Activated naive CD4-positive, alpha-beta T cell treated with anti-CD3 and anti-CD28 coated beads for 36 hours (primary cell): ENCODE data around the gene TANGO6. TPM values are rescaled to one million over a fixed set of nuclear protein-coding genes. Genes with fewer than 3 reads are reported as not detected.
"Not testable (repeated sequence)": the region's sequence is repeated elsewhere in the genome, so short reads cannot be mapped to it uniquely, and the experiment has no call there.

Experiments used
- CTCF ChIA-PET: fragments of 350-600 bp; sonication (Branson Sonifier 250); formaldehyde crosslinking; loops from one replicate; lab custom pipeline; 2021; ENCODE audit warnings: antibody characterized with exemption; lab: Charles Lee
- DNase-seq: peaks from one replicate; pipeline ENCODE4 v3.0.0-alpha.2; 2020
- H3K27ac Mint-ChIP-seq: one replicate; pipeline ENCODE4 v1.8.0; 2021; ENCODE audit warnings: mild to moderate bottlenecking, mixed read lengths
- H3K27me3 Mint-ChIP-seq: one replicate; pipeline ENCODE4 v1.8.0; 2021; ENCODE audit warnings: low read depth, mixed read lengths
- H3K36me3 Mint-ChIP-seq: one replicate; pipeline ENCODE4 v1.8.0; 2021; ENCODE audit warnings: low read depth, mixed read lengths
- H3K4me1 Mint-ChIP-seq: one replicate; pipeline ENCODE4 v1.8.0; 2021; ENCODE audit warnings: low read depth, mixed read lengths
- H3K4me3 Mint-ChIP-seq: one replicate; pipeline ENCODE4 v1.8.0; 2021; ENCODE audit warnings: mild to moderate bottlenecking, moderate library complexity, mixed read lengths
- H3K9me3 Mint-ChIP-seq: one replicate; pipeline ENCODE4 v1.8.0; 2021; ENCODE audit warnings: mixed read lengths
- intact Hi-C: fragments of 100-400 bp; cut with micrococcal nuclease; formaldehyde crosslinking; loops from one replicate; pipeline ENCODE4 v1.15.1; 2023
- total RNA-seq, 2 experiments: library from RNA; stranded (reverse); gene quantifications; one replicate each; pipeline ENCODE4 v1.2.3, GENCODE V29; 2021

The TANGO6 gene
- total RNA-seq, 2 experiments from 2014 or later, result 21.6 to 22.3 TPM

DNA sequence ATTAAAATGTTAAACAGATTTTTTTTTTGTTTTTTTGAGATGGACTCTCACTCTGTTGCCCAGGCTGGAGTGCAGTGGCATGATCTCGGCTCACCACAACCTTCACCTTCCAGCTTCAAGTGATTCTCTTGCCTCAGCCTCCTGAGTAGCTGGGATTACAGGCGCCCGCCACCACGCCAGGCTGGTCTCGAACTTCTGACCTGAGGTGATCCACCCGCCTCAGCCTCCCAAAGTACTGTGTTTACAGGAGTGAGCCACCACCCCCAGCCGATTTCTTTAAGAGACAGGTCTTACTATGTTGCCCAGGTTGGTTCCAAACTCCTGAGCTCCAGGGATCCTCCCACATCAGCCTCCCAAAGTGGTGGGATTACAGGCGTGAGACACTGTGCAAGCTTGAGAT lies 281.1 kb downstream of the TANGO6 start:
- H3K27me3 Mint-ChIP-seq, DNase-seq, H3K9me3 Mint-ChIP-seq, H3K4me3 Mint-ChIP-seq, H3K27ac Mint-ChIP-seq: not testable (repeated sequence)
- CTCF ChIA-PET, result interaction anchor here (0.6 to 3.9 kb wide), 19 partner anchors 9 to 753 kb away, joined by 3 to 36 read pairs (median 5); partner anchors contain the start of genes CHTF8 and UTP4
- Mint-ChIP-seq H3K36me3 (peaks cover 18% of the 10 kb centered on the region), H3K4me1 (peaks cover 19% of the 10 kb centered on the region)
- intact Hi-C loops, result loop anchor here (1.0 to 5.0 kb wide), 4 partner anchors 222 to 596 kb away; no protein-coding TSS in a partner anchor

DNA sequence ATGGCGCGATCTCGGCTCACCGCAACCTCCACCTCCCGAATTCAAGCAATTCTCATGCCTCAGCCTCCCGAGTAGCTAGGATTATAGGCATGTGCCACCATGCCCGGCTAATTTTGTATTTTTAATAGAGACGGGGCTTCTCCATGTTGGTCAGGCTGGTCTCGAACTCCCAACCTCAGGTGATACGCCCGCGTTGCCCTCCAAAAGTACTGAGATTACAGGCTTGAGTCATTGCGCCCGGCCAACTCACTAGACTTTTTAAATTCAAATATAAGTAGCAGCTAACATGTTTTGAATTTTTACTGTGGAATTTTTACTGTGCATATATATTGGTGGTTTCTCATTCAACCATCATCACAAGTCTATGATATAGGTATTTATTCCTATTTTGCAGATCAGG lies 281.6 kb downstream of the TANGO6 start:
- CTCF ChIA-PET, result interaction anchor here (0.6 to 3.9 kb wide), 9 partner anchors 8 to 535 kb away, joined by 3 to 36 read pairs (median 8); partner anchors contain the start of genes CHTF8 and UTP4
- Mint-ChIP-seq H3K36me3 (peaks cover 21% of the 10 kb centered on the region), H3K4me1 (peaks cover 24% of the 10 kb centered on the region)
- not testable (repeated sequence) for H3K27me3 Mint-ChIP-seq, H3K9me3 Mint-ChIP-seq, H3K27ac Mint-ChIP-seq, H3K4me3 Mint-ChIP-seq, DNase-seq
- intact Hi-C loops, result loop anchor here (1.0 to 5.0 kb wide), 4 partner anchors 223 to 596 kb away; no protein-coding TSS in a partner anchor

DNA sequence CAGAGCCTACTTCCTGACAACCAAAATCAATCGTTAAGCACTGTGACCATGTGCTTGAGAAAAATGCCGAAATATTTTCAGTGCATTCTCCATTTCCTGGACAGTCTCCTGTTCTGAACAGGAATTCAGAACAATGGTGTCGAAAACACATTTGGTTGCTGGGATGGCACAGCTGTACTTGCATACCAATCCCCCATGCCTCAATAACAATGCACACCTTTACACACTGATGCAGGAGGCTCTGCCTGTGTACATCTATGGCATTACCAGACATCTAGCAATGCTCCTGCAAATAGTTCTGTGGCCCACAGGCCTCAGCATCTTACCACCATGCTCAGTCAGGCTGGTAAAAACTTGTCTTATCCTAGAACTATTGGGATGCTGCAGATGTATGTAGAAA lies 282.9 kb downstream of the TANGO6 start:
- peaks cover 14% of the 10 kb centered on the region for H3K36me3 Mint-ChIP-seq

DNA sequence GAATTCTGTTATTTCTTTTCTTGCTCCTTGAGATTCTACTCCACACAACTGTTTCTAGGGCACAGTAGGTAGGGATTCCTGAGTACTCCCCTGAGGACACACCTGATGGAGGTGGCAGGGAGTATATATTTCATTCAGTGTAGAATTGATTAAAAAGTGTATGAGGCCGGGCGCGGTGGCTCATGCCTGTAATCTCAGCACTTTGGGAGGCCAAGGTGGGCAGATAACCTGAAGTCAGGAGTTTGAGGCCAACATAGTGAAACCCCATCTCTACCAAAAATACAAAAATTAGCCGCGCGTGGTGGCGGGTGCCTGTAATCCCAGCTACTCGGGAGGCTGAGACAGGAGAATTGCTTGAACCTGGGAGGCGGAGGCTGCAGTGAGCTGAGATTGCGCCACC lies 283.5 kb downstream of the TANGO6 start:
- intact Hi-C loops, CTCF ChIA-PET, H3K9me3 Mint-ChIP-seq, H3K4me3 Mint-ChIP-seq, H3K27ac Mint-ChIP-seq, DNase-seq, H3K27me3 Mint-ChIP-seq: not testable (repeated sequence)
- Mint-ChIP-seq H3K36me3 (peaks cover 17% of the 10 kb centered on the region), H3K4me1 (peaks cover 35% of the 10 kb centered on the region)

More for the DNA sequence above, 282.9 kb downstream of the TANGO6 start:
- intact Hi-C loops, result no loop called here
- Mint-ChIP-seq H3K27ac (no peak overlapping the region), H3K9me3 (no peaks in the 10 kb centered on the region), H3K27me3 (no peaks in the 10 kb centered on the region), H3K4me3 (no peak overlapping the region), H3K4me1 (peaks cover 35% of the 10 kb centered on the region)
- no peak for DNase-seq
- CTCF ChIA-PET, result interaction anchor here (0.6 to 3.9 kb wide), 3 partner anchors 13 to 463 kb away, joined by 3 to 36 read pairs (median 3); no protein-coding TSS in a partner anchor

DNA sequence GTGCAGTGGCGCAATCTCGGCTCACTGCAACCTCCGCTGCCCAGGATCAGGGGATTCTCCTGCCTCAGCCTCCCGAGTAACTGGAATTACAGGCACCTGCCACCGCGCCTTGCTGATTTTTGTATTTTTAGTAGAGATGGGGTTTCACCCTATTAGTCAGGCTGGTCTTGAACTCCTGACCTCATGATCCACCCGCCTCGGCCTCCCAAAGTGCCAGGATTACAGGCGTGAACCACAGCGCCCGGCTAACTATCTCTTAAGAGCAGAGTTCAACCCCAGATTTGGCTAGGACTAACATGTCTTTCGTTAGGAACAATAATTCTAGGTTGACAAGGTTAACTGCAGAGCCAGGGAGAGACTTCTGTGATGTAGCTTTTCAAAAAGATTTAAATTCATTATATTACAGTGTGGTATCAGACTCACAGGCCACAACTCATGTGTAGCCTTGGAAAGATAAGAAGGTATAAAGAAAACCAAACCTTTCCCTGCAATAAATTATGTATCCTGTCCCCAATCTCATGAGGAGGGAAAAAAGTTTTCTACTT lies 284.7 kb downstream of the TANGO6 start:
- no peak for DNase-seq
- no peak overlapping the region for H3K4me3 Mint-ChIP-seq
- H3K36me3 Mint-ChIP-seq, result peaks cover 16% of the 10 kb centered on the region
- no peaks in the 10 kb centered on the region for H3K27me3 Mint-ChIP-seq
- H3K4me1 Mint-ChIP-seq, result peaks cover 38% of the 10 kb centered on the region
- intact Hi-C loops, result no loop called here
- H3K27ac Mint-ChIP-seq, result no peak overlapping the region
- H3K9me3 Mint-ChIP-seq, result no peaks in the 10 kb centered on the region
- CTCF ChIA-PET, result interaction anchor here (0.8 kb wide), 1 partner anchor 15 kb away, joined by 4 read pairs; no protein-coding TSS in a partner anchor

DNA sequence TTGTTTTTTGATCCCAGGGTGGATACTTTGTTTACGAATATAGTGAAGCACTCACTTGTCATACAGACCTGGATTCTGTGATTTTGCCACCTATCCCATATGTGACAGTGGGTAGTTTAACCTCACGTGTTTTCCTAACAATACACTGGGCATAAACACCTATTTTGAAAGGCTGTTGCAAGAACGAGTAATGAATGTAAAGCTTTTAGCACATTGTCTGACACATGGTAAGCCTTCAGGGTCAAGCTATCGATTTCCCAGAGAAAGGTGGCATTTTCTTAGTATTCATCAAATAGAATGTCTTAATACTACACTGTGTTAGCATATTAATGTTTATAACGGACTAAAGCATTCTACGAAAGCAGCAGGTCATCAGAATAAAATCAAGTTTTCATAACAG lies 287.1 kb downstream of the TANGO6 start:
- peaks cover 18% of the 10 kb centered on the region for H3K36me3 Mint-ChIP-seq
- no peaks in the 10 kb centered on the region for H3K27me3 Mint-ChIP-seq
- peak overlapping the region; percentile 90 for H3K27ac Mint-ChIP-seq
- CTCF ChIA-PET, result interaction anchor here (0.6 to 1.6 kb wide), 2 partner anchors 17 to 46 kb away, joined by 3 to 5 read pairs; no protein-coding TSS in a partner anchor
- H3K4me1 Mint-ChIP-seq, result peaks cover 53% of the 10 kb centered on the region
- intact Hi-C loops, result no loop called here
- peak overlapping the region; percentile 96 for H3K4me3 Mint-ChIP-seq
- no peak for DNase-seq
- no peaks in the 10 kb centered on the region for H3K9me3 Mint-ChIP-seq

DNA sequence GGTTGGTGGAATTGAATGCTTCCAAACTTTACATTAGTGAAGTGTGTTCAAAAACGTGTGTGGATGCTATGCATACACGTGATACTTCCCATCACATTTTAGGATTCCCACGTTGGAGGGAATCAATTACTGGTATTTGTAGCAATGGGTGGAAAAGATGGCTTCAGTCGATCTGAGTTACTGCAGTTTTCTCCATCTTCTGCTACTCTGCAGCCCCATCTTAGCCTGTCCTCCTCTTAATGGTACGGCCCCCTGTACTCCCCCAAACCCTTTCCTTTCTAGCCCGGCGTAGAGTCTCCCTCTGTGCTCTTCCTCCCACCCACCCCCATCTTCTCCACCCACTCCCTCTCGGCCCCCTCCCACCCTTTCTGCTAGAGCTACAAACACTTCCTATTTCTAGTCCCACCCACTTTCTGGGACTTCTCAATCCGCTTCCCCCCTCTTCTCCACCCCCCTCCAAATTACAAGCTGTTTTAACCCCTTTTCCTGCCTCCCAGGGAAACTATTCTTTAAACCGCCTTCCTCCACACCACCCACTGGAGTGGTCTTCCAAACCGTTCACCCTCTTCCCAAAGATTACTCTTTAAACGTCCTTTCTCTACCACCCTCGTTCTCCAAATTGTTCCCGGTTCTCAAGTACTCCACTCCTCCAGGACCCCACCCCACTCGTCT lies 288.0 kb downstream of the TANGO6 start:
- intact Hi-C loops, result no loop called here
- H3K4me3 Mint-ChIP-seq, result peak overlapping the region; percentile 96
- H3K9me3 Mint-ChIP-seq, result no peaks in the 10 kb centered on the region
- peaks cover 18% of the 10 kb centered on the region for H3K36me3 Mint-ChIP-seq
- CTCF ChIA-PET, result interaction anchor here (1.1 kb wide), 1 partner anchor 181 kb away, joined by 5 read pairs; no protein-coding TSS in a partner anchor
- H3K4me1 Mint-ChIP-seq, result peaks cover 56% of the 10 kb centered on the region
- peak; percentile 14 for DNase-seq
- peak overlapping the region; percentile 90 for H3K27ac Mint-ChIP-seq
- no peaks in the 10 kb centered on the region for H3K27me3 Mint-ChIP-seq

DNA sequence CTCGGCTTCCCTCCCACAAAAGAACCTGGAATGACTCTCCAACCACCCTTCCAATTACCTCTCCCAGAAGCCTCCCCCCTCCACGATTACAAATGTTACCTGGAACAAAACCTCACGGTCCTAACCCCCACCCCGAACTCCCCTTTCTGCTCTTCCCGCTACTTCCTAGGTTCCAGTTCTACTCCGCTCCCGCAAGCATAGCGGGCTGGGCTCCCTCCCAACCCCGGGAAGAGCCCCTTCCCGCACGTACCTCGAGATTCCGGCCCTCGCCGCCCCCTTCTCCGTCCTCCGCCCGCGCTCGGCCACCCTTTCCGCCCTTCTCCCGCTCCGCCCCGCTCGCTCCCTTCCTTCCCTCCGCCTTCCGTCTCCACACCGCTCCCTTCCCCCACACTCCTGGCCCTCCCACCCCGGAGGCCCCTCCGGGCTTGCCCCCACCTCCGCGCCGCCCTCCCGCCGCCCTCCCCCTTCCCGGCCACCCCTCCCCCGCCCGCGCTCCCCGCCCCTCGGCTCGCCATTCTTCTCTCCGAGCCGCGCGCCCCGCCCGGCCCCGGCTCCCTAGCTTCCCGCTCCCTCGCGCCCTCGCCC lies 288.6 kb downstream of the TANGO6 start:
- peaks cover 57% of the 10 kb centered on the region for H3K4me1 Mint-ChIP-seq

DNA sequence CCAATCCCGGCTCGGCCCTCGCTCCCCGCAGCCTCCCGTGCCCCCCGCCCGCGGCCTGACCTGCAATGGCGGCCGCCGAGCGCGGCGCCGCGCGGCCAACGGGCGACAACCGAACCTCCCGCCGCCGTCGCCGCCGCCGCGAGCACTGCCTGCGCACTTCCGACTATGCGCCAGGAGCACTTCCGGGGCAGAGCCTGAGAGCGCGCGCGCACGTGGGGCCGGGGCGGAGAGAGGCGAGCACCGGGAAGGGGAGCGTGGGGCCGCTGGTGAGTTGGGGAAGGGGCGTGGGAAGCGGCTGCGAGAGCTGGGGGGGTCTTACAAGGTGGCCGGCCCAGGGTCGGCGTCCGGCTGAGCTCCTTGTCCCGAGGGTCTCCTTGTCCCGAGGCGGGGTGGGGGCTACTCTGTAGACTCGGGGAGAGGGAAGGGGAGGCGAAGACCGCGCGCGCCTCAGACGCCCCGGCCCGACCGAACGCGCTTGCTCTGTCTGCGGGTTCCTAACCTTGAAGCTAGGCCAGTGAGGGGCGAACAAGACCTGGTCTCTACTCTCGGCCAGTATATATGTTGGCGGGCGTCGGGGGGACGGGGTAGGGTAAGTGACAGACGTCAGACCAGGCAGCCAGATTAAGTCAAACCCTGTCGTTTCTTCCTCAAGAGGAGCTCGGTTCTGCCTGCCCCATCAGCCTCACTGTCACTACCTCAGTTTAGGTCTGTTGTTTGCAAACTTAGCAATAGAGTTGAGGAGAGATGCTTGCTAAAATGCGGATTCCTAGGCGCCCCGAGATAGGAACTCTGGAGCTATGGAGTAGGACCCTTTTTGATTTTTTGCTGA lies 289.3 kb downstream of the TANGO6 start, which contains the start of the genes CHTF8 and UTP4:
TSS of gene CHTF8 (minus strand) at position 165 of the 829 bp plus-strand sequence. CDS start 11,130 bp downstream, outside the sequence.
TSS of gene UTP4 (plus strand) at position 226 of the 829 bp plus-strand sequence. CDS start 811 bp downstream, outside the sequence.
- Mint-ChIP-seq H3K9me3 (no peaks in the 10 kb centered on the region), H3K27ac (peak within 1 kb of the TSS; percentile 90), H3K27me3 (no peaks in the 10 kb centered on the region), H3K4me1 (peaks cover 59% of the 10 kb centered on the region), H3K4me3 (peak within 1 kb of the TSS; percentile 96), H3K36me3 (peaks cover 23% of the 10 kb centered on the region)
- peak; percentile 89 for DNase-seq
- CTCF ChIA-PET, result interaction anchor here (0.7 to 1.8 kb wide), 5 partner anchors 9 to 153 kb away, joined by 3 to 22 read pairs (median 3); no protein-coding TSS in a partner anchor
- intact Hi-C loops, result loop anchor here (1.0 to 2.0 kb wide), 4 partner anchors 34 to 286 kb away; partner anchors contain the start of genes SNTB2 and VPS4A

More for the DNA sequence above, 288.6 kb downstream of the TANGO6 start:
- H3K9me3 Mint-ChIP-seq, result no peaks in the 10 kb centered on the region
- DNase-seq, result peak; percentile 79
- H3K27ac Mint-ChIP-seq, result peak overlapping the region; percentile 90
- H3K27me3 Mint-ChIP-seq, result no peaks in the 10 kb centered on the region
- intact Hi-C loops, result loop anchor here (1.0 to 2.0 kb wide), 4 partner anchors 34 to 285 kb away; partner anchors contain the start of genes SNTB2 and VPS4A
- H3K36me3 Mint-ChIP-seq, result peaks cover 22% of the 10 kb centered on the region
- peak overlapping the region; percentile 96 for H3K4me3 Mint-ChIP-seq
- CTCF ChIA-PET, result interaction anchor here (1.1 to 1.8 kb wide), 4 partner anchors 8 to 180 kb away, joined by 3 to 22 read pairs (median 4); no protein-coding TSS in a partner anchor

DNA sequence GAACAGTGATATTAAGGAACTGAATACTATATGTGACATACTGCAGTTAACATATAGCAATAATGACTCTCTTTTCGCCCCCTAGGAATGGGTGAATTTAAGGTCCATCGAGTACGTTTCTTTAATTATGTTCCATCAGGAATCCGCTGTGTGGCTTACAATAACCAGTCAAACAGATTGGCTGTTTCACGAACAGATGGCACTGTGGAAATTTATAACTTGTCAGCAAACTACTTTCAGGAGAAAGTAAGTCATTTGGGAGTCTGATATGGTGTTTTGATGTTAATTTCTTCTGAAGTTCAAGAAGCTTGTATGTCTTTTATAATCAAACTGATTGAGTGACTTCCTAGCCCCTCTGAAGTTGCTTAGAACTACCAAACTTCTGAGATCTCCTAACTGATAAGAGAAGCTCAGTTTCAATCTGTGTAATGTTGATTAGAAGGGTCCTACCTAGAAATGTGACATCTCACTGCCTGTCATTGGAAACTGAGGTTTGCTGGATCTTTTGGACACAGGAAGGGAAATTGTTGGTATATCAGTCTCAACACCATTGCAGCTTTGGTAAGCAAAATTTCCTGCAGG lies 290.1 kb downstream of the TANGO6 start:
- peaks cover 55% of the 10 kb centered on the region for H3K4me1 Mint-ChIP-seq
- CTCF ChIA-PET, result interaction anchor here (0.7 to 1.8 kb wide), 6 partner anchors 10 to 152 kb away, joined by 3 to 22 read pairs (median 3); no protein-coding TSS in a partner anchor

More for the DNA sequence above, 290.1 kb downstream of the TANGO6 start:
- Mint-ChIP-seq H3K27ac (peak overlapping the region; percentile 90), H3K36me3 (peaks cover 31% of the 10 kb centered on the region), H3K4me3 (peak overlapping the region; percentile 96), H3K9me3 (no peaks in the 10 kb centered on the region), H3K27me3 (no peaks in the 10 kb centered on the region)
- intact Hi-C loops, result loop anchor here (2.0 kb wide), 2 partner anchors 53 to 287 kb away; partner anchors contain the start of gene SNTB2
- DNase-seq, result no peak
